Mononuclear cell (primary cell): ENCODE measurements around the gene LAMB1. TPM values are rescaled to one million over a fixed set of nuclear protein-coding genes. Genes with fewer than 3 reads are reported as not detected.
"Not testable (repeated sequence)": the region's sequence is repeated elsewhere in the genome, so short reads cannot be mapped to it uniquely, and the experiment has no call there.

ENCODE experiments used
- H3K27me3 ChIP-seq: 2 replicates; pipeline ENCODE4 v1.6.0; 2011; ENCODE audit warnings: low read length, control low read depth; ENCODE audit not compliant: insufficient read depth
- H3K4me1 ChIP-seq: 2 replicates; pipeline ENCODE4 v1.5.1; 2011; ENCODE audit warnings: mild to moderate bottlenecking, low read length, control low read depth; ENCODE audit not compliant: insufficient read depth
- H3K4me3 ChIP-seq: 2 replicates; pipeline ENCODE4 v1.5.1; 2011; ENCODE audit warnings: mild to moderate bottlenecking, low read length, moderate library complexity
- H3K9me3 ChIP-seq: 2 replicates; pipeline ENCODE4 v1.5.1; 2011; ENCODE audit warnings: low read depth, mild to moderate bottlenecking, control low read depth, low read length
- total RNA-seq: library from RNA; depleted of rRNA; stranded (reverse); fragments of >200 nt; gene quantifications from one replicate; pipeline ENCODE4 v1.2.3, GENCODE V29; 2012

LAMB1 gene
- total RNA-seq, 1 donor: 0.10 TPM

- no peak overlapping the region for H3K4me3 ChIP-seq
- H3K4me1 ChIP-seq: no peaks in the 10 kb centered on the region
- H3K9me3 ChIP-seq: no peaks in the 10 kb centered on the region
- no peaks in the 10 kb centered on the region for H3K27me3 ChIP-seq
These were observed 63.1 kb downstream of the LAMB1 start for GRCh38 chr7:107939573-107940489.

GRCh38 chr7:107938456-107939250 is 64.3 kb downstream of the LAMB1 start:
- no peak overlapping the region for H3K4me3 ChIP-seq
- no peaks in the 10 kb centered on the region for H3K9me3 ChIP-seq
- H3K4me1 ChIP-seq: no peaks in the 10 kb centered on the region
- H3K27me3 ChIP-seq: no peaks in the 10 kb centered on the region

GRCh38 chr7:107937531-107937930 is 65.4 kb downstream of the LAMB1 start:
- Histone ChIP-seq H3K9me3 (no peaks in the 10 kb centered on the region), H3K4me1 (no peaks in the 10 kb centered on the region), H3K27me3 (no peaks in the 10 kb centered on the region), H3K4me3 (no peak overlapping the region)

GRCh38 chr7:107936312-107936711 is 66.6 kb downstream of the LAMB1 start:
- H3K4me3 ChIP-seq: no peak overlapping the region
- no peaks in the 10 kb centered on the region for H3K27me3 ChIP-seq
- H3K4me1 ChIP-seq: no peaks in the 10 kb centered on the region
- H3K9me3 ChIP-seq: no peaks in the 10 kb centered on the region

- Histone ChIP-seq H3K4me3 (no peak overlapping the region), H3K27me3 (no peaks in the 10 kb centered on the region), H3K9me3 (no peaks in the 10 kb centered on the region), H3K4me1 (no peaks in the 10 kb centered on the region)
These were observed 67.8 kb downstream of the LAMB1 start for GRCh38 chr7:107934991-107935770.

- Histone ChIP-seq H3K4me1 (no peaks in the 10 kb centered on the region), H3K4me3 (no peak overlapping the region), H3K27me3 (no peaks in the 10 kb centered on the region), H3K9me3 (no peaks in the 10 kb centered on the region)
These were observed 69.5 kb downstream of the LAMB1 start for GRCh38 chr7:107933386-107934013.

GRCh38 chr7:107932805-107933204 is 70.2 kb downstream of the LAMB1 start:
- no peaks in the 10 kb centered on the region for H3K4me1 ChIP-seq
- no peaks in the 10 kb centered on the region for H3K9me3 ChIP-seq
- H3K4me3 ChIP-seq: no peak overlapping the region
- no peaks in the 10 kb centered on the region for H3K27me3 ChIP-seq

- no peaks in the 10 kb centered on the region for H3K9me3 ChIP-seq
- H3K27me3 ChIP-seq: no peaks in the 10 kb centered on the region
- no peak overlapping the region for H3K4me3 ChIP-seq
- H3K4me1 ChIP-seq: no peaks in the 10 kb centered on the region
These were observed 71.0 kb downstream of the LAMB1 start for GRCh38 chr7:107931740-107932515.

GRCh38 chr7:107926481-107926880 is 76.5 kb downstream of the LAMB1 start:
- Histone ChIP-seq H3K27me3 (no peaks in the 10 kb centered on the region), H3K9me3 (no peaks in the 10 kb centered on the region), H3K4me3 (no peak overlapping the region), H3K4me1 (peaks cover 15% of the 10 kb centered on the region)

- peaks cover 15% of the 10 kb centered on the region for H3K4me1 ChIP-seq
- no peak overlapping the region for H3K4me3 ChIP-seq
- H3K9me3 ChIP-seq: no peaks in the 10 kb centered on the region
- no peaks in the 10 kb centered on the region for H3K27me3 ChIP-seq
These were observed 78.0 kb downstream of the LAMB1 start for GRCh38 chr7:107924841-107925504.

- Histone ChIP-seq H3K9me3 (no peaks in the 10 kb centered on the region), H3K27me3 (no peaks in the 10 kb centered on the region), H3K4me3 (no peak overlapping the region), H3K4me1 (peaks cover 15% of the 10 kb centered on the region)
These were observed 80.1 kb downstream of the LAMB1 start for GRCh38 chr7:107922886-107923285.

GRCh38 chr7:107921826-107922225 is 81.1 kb downstream of the LAMB1 start:
- H3K4me3 ChIP-seq, H3K9me3 ChIP-seq, H3K27me3 ChIP-seq: not testable (repeated sequence)
- peaks cover 15% of the 10 kb centered on the region for H3K4me1 ChIP-seq

- Histone ChIP-seq H3K4me1 (peaks cover 12% of the 10 kb centered on the region), H3K27me3 (no peaks in the 10 kb centered on the region), H3K4me3 (no peak overlapping the region), H3K9me3 (no peaks in the 10 kb centered on the region)
These were observed 82.8 kb downstream of the LAMB1 start for GRCh38 chr7:107920048-107920772.
